Measurements from ENCODE around the gene C20orf204. TPM values are rescaled to one million over a fixed set of nuclear protein-coding genes. Genes with fewer than 3 reads are reported as not detected.

Gene C20orf204
- total and polyA plus RNA-seq, 2 of the 8 experiments (the other 6 are each of a cell fraction or from before 2014, with no cell fraction given), result 0.39 to 0.52 TPM

DNA sequence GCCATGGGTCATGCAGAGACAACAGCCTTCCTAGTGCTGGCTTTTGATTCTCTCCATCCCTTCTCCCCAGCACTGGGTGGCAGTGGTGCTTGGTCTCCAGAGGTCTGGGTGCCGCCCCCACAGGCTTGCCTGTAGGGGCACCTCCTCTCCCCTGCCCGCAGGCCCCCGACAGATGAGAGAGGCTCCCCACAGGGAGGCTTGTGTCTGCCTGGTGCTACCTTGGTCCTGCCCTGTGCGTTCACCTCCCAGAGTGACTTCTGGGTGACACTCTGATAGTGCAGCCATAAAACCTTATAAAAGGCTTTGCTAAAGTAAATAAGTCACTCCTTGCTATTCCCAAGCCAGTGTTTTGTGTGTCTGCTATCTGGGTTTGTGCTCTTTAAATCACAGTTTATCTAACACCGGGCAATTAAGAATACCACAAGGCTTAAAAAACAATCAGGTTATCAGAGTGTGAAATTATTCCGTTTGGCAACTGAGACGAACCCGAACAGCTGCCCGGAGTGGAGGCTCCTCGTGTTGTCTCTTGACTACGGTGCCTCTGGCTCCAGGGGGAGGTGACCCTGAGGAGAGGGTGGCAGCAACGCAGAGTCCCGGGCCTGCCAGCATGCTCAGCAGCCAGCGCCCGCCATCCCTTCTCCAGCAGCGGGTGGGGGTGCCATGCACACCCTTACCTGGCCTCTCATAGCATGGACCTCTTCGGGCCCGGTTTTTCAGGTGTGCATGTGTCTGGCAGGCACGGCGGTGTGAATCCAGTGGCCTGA lies 5.4 kb upstream of the C20orf204 start:
- H2BK12ac ChIP-seq (ENCODE audit: low read depth, low read length), result no peak overlapping the region
- TF ChIP-seq SAP30 (IDR thresholded peaks at IDR 0.05; ENCODE audit: insufficient read depth, insufficient replicate concordance, low read length) (no peak), JUND (IDR thresholded peaks at IDR 0.05; ENCODE audit: low read length) (no peak)

More for the DNA sequence above, 5.4 kb upstream of the C20orf204 start:
- Histone ChIP-seq H2AFZ (ENCODE audit: low read length) (no peak overlapping the region), H3K79me2 (ENCODE audit: control insufficient read depth in 1 of 2, insufficient read depth in 2 of 2, low read length in 2 of 2) (no peaks in the 10 kb centered on the region), H3K23me2 (ENCODE audit: low read depth, low read length) (no peaks in the 10 kb centered on the region), H3K79me1 (ENCODE audit: low read depth, low read length) (peaks cover 2% of the 10 kb centered on the region; the same call in 1 of the 2 replicates), H3K14ac (ENCODE audit: insufficient read length) (no peak overlapping the region), H3K27ac (ENCODE audit: low read depth, low read length) (no peak overlapping the region), H3K23ac (ENCODE audit: insufficient read length) (no peak overlapping the region), H3K18ac (ENCODE audit: extremely low read depth, low read length) (no peak overlapping the region), H3K4ac (replicated peaks; ENCODE audit: insufficient read length, low read depth, low read length) (no peak overlapping the region), H2BK20ac (ENCODE audit: low read length) (no peak overlapping the region), H3K56ac (replicated peaks; ENCODE audit: insufficient read length, low read depth, low read length) (no peak overlapping the region), H3K4me2 (ENCODE audit: insufficient read depth in 1 of 2, low read depth in 2 of 2, low read length in 2 of 2) (no peak overlapping the region), H4K91ac (replicated peaks; ENCODE audit: insufficient read length, low read length) (no peak overlapping the region), H3K9ac (replicated peaks in 1 of 4; ENCODE audit: extremely low read depth in 1 of 4, low read depth in 3 of 4, low read length in 3 of 4) (no peak overlapping the region), H2AK5ac (ENCODE audit: low read depth, low read length) (no peak overlapping the region), H3K36me3 (ENCODE audit: control insufficient read depth in 2 of 4, insufficient read depth in 4 of 4, low read length in 3 of 4) (peaks cover 19 to 49% (median 38%) of the 10 kb centered on the region in 4 experiments), H2BK120ac (replicated peaks; ENCODE audit: low read depth, low read length) (no peak overlapping the region), H3K4me3 (ENCODE audit: extremely low read depth in 1 of 4, insufficient read depth in 2 of 4, low read depth in 3 of 4, low read length in 4 of 4) (no peak overlapping the region), H3K27me3 (replicated peaks in 1 of 4; ENCODE audit: control insufficient read depth in 3 of 4, extremely low read depth in 1 of 4, insufficient read depth in 3 of 4, low read length in 3 of 4) (no peaks in the 10 kb centered on the region), H2BK15ac (ENCODE audit: low read length) (no peak overlapping the region), H4K5ac (ENCODE audit: insufficient read length, low read depth, low read length) (no peak overlapping the region), H4K20me1 (replicated peaks in 1 of 2; ENCODE audit: control insufficient read depth in 1 of 2, insufficient read depth in 2 of 2, low read length in 2 of 2) (peaks cover 0 to 6% of the 10 kb centered on the region in 2 experiments), H3K9me3 (ENCODE audit: insufficient read depth in 2 of 2, low read depth in 1 of 2, low read length in 1 of 2) (no peaks in the 10 kb centered on the region), H4K8ac (ENCODE audit: extremely low read depth, insufficient read depth, low read length) (no peak overlapping the region), H3K4me1 (replicated peaks in 1 of 4; ENCODE audit: control insufficient read depth in 3 of 4, insufficient read depth in 4 of 4, low read length in 3 of 4) (peaks cover 0 to 2% (median under 1%) of the 10 kb centered on the region in 4 experiments; a peak in 2 of 7 replicates), H2BK5ac (ENCODE audit: low read depth, low read length) (no peak overlapping the region)
- DNase-seq (ENCODE audit: low read depth in 1 of 2, low spot score in 2 of 2) (no peak), FAIRE-seq (no peak)
- 95% methylated on average over 20 of the region's 20 CpGs; no CpG with 5 or more reads in 1 of the 2 experiments for WGBS, 2 experiments (ENCODE audit: extremely low coverage in 1 of 2, insufficient coverage in 1 of 2, insufficient read length in 1 of 2, insufficient replicate concordance in 2 of 2, low coverage in 1 of 2, low lambda C conversion rate in 2 of 2, missing lambda C conversion rate in 1 of 2)
- ChIA-PET POLR2A (ENCODE audit: partially characterized antibody) (interaction anchor here (1.0 kb wide), 1 partner anchor 89 kb away, joined by 3 read pairs; no protein-coding TSS in a partner anchor), CTCF (ENCODE audit: partially characterized antibody) (interaction anchor here (0.9 kb wide), 1 partner anchor 13 kb away, joined by 4 read pairs; no protein-coding TSS in a partner anchor)
